ENCODE data around the gene TENM3. TPM values are rescaled to one million over a fixed set of nuclear protein-coding genes. Genes with fewer than 3 reads are reported as not detected.

The TENM3 gene
- total and polyA plus RNA-seq, 2 of the 8 experiments (the other 6 are each of a cell fraction or from before 2014, with no cell fraction given), result 36.9 to 69.3 TPM

DNA sequence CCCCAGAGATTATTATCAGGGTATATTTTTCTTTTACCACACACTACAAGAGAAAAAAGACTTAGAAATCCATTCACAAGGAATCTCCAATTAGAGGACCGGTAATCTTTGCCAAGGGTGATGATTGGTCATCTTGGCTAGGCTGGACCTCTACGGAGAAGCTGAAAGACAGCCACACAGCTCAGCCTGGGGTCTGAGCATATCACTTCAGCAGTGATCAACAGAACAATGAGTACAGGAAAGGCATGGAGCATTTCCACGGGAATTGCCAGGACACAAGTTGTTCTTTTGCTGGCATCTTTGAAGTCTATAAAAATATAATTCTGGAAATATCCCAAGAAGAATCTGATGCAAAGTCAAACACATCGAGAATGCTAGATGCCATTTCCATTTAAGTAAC lies 191.5 kb downstream of the TENM3 start:
- H3K23me2 ChIP-seq (ENCODE audit: low read depth, low read length), result no peaks in the 10 kb centered on the region; the same call in 1 of the 2 replicates
- no peak overlapping the region for H2BK15ac ChIP-seq (ENCODE audit: low read length)
- H3K9ac ChIP-seq (replicated peaks in 1 of 4; ENCODE audit: extremely low read depth in 1 of 4, low read depth in 3 of 4, low read length in 3 of 4), result no peak overlapping the region
- no peak overlapping the region for H2BK5ac ChIP-seq (ENCODE audit: low read depth, low read length)
- no peaks in the 10 kb centered on the region for H3K36me3 ChIP-seq (ENCODE audit: control insufficient read depth in 2 of 4, insufficient read depth in 4 of 4, low read length in 3 of 4)
- no peak overlapping the region for H4K8ac ChIP-seq (ENCODE audit: extremely low read depth, insufficient read depth, low read length)
- TF ChIP-seq EGR1 (IDR thresholded peaks at IDR 0.05; ENCODE audit: borderline replicate concordance, low read depth, low read length), result no peak
- no peak for TF ChIP-seq SAP30 (IDR thresholded peaks at IDR 0.05; ENCODE audit: insufficient read depth, insufficient replicate concordance, low read length)
- no peak for TF ChIP-seq ASH2L (IDR thresholded peaks at IDR 0.05; ENCODE audit: low read length)
- no peak for TF ChIP-seq HDAC2 (IDR thresholded peaks at IDR 0.05; ENCODE audit: borderline replicate concordance in 1 of 2, low read depth in 2 of 2, low read length in 2 of 2)
- TF ChIP-seq SIX5 (IDR thresholded peaks at IDR 0.05; ENCODE audit: low read depth, low read length), result no peak
- no peak for TF ChIP-seq KDM5A (IDR thresholded peaks at IDR 0.05; ENCODE audit: low read length)
- TF ChIP-seq CBX5 (IDR thresholded peaks at IDR 0.05; ENCODE audit: low read depth, low read length), result no peak
- TF ChIP-seq POLR2A (IDR thresholded peaks at IDR 0.05; ENCODE audit: control extremely low read depth in 1 of 2, low read depth in 2 of 2, low read length in 2 of 2), result no peak
- no peak for TF ChIP-seq EZH2 (IDR thresholded peaks at IDR 0.05; ENCODE audit: low read depth, low read length, severe bottlenecking)
- TF ChIP-seq CHD1 (IDR thresholded peaks at IDR 0.05; ENCODE audit: low read depth, low read length), result no peak
- H3K4me3 ChIP-seq (ENCODE audit: extremely low read depth in 1 of 4, insufficient read depth in 2 of 4, low read depth in 3 of 4, low read length in 4 of 4), result no peak overlapping the region
- 87% methylated on average over 4 of the region's 4 CpGs; no CpG with 5 or more reads in 1 of the 2 experiments for WGBS, 2 experiments (ENCODE audit: extremely low coverage in 1 of 2, insufficient coverage in 1 of 2, insufficient read length in 1 of 2, insufficient replicate concordance in 2 of 2, low coverage in 1 of 2, low lambda C conversion rate in 2 of 2, missing lambda C conversion rate in 1 of 2)
- no peak overlapping the region for H2BK120ac ChIP-seq (replicated peaks; ENCODE audit: low read depth, low read length)
- H3K4me2 ChIP-seq (ENCODE audit: insufficient read depth in 1 of 2, low read depth in 2 of 2, low read length in 2 of 2), result no peak overlapping the region
- H4K91ac ChIP-seq (replicated peaks; ENCODE audit: insufficient read length, low read length), result no peak overlapping the region
- H2BK20ac ChIP-seq (ENCODE audit: low read length), result no peak overlapping the region
- no peaks in the 10 kb centered on the region for H3K4me1 ChIP-seq (replicated peaks in 1 of 4; ENCODE audit: control insufficient read depth in 3 of 4, insufficient read depth in 4 of 4, low read length in 3 of 4)
- H3K4ac ChIP-seq (replicated peaks; ENCODE audit: insufficient read length, low read depth, low read length), result no peak overlapping the region
- no peak overlapping the region for H3K23ac ChIP-seq (ENCODE audit: insufficient read length)
- H3K27me3 ChIP-seq (replicated peaks in 1 of 4; ENCODE audit: control insufficient read depth in 3 of 4, extremely low read depth in 1 of 4, insufficient read depth in 3 of 4, low read length in 3 of 4), result no peaks in the 10 kb centered on the region
- H2AFZ ChIP-seq (ENCODE audit: low read length), result no peak overlapping the region
- no peaks in the 10 kb centered on the region for H3K79me2 ChIP-seq (ENCODE audit: control insufficient read depth in 1 of 2, insufficient read depth in 2 of 2, low read length in 2 of 2)
- ChIA-PET POLR2A (ENCODE audit: partially characterized antibody) (interaction anchor here (0.7 kb wide), 1 partner anchor 201 kb away, joined by 3 read pairs; no protein-coding TSS in a partner anchor), CTCF (ENCODE audit: partially characterized antibody) (interaction anchor here (0.9 to 1.1 kb wide), 2 partner anchors 238 to 366 kb away, joined by 3 to 5 read pairs; no protein-coding TSS in a partner anchor)
- H2BK12ac ChIP-seq (ENCODE audit: low read depth, low read length), result no peak overlapping the region
- H3K18ac ChIP-seq (ENCODE audit: extremely low read depth, low read length), result no peak overlapping the region
- H3K14ac ChIP-seq (ENCODE audit: insufficient read length), result no peak overlapping the region
- FAIRE-seq (no peak), DNase-seq (ENCODE audit: low read depth in 1 of 2, low spot score in 2 of 2) (no peak)
- no peaks in the 10 kb centered on the region for H3K9me3 ChIP-seq (ENCODE audit: insufficient read depth in 2 of 2, low read depth in 1 of 2, low read length in 1 of 2)
- no peaks in the 10 kb centered on the region for H4K20me1 ChIP-seq (replicated peaks in 1 of 2; ENCODE audit: control insufficient read depth in 1 of 2, insufficient read depth in 2 of 2, low read length in 2 of 2)
- H3K56ac ChIP-seq (replicated peaks; ENCODE audit: insufficient read length, low read depth, low read length), result no peak overlapping the region
- H3K27ac ChIP-seq (ENCODE audit: low read depth, low read length), result no peak overlapping the region
- H4K5ac ChIP-seq (ENCODE audit: insufficient read length, low read depth, low read length), result no peak overlapping the region
- H3K79me1 ChIP-seq (ENCODE audit: low read depth, low read length), result no peaks in the 10 kb centered on the region
- H2AK5ac ChIP-seq (ENCODE audit: low read depth, low read length), result no peak overlapping the region
